CD4-positive, alpha-beta T cell treated with Interleukin-21 for 1 hour (primary cell): ENCODE measurements around the gene MMD.
"Not testable (repeated sequence)": the region's sequence is repeated elsewhere in the genome, so short reads cannot be mapped to it uniquely, and the experiment has no call there.

Experiments used
- DNase-seq: peaks from one replicate; pipeline ENCODE4 v3.0.0-alpha.2; 2020

The MMD gene

GRCh38 chr17:55421179-55421934 lies at the start of gene MMD:
Gene MMD (minus strand): TSS chr17:55421835. CDS start chr17:55421695, 140 bp downstream.
- no peak for DNase-seq

GRCh38 chr17:55466671-55467070 lies 45.0 kb upstream of the MMD start:
- DNase-seq, result no peak

- not testable (repeated sequence) for DNase-seq
These were observed 44.1 kb upstream of the MMD start for GRCh38 chr17:55465771-55466170.

- DNase-seq, result no peak
These were observed 42.0 kb upstream of the MMD start for GRCh38 chr17:55463600-55463999.

GRCh38 chr17:55462711-55463110 lies 41.1 kb upstream of the MMD start:
- DNase-seq, result no peak

- DNase-seq, result no peak
These were observed 40.6 kb upstream of the MMD start for GRCh38 chr17:55462234-55462633.

- DNase-seq, result no peak
These were observed 37.3 kb upstream of the MMD start for GRCh38 chr17:55458978-55459377.

- DNase-seq, result no peak
These were observed 36.8 kb upstream of the MMD start for GRCh38 chr17:55458287-55458900.

- DNase-seq, result no peak
These were observed 34.9 kb upstream of the MMD start for GRCh38 chr17:55456307-55457240.

GRCh38 chr17:55454906-55455474 lies 33.4 kb upstream of the MMD start:
- DNase-seq, result no peak

- no peak for DNase-seq
These were observed 32.4 kb upstream of the MMD start for GRCh38 chr17:55453839-55454557.

- no peak for DNase-seq
These were observed 30.6 kb upstream of the MMD start for GRCh38 chr17:55452139-55452790.

- DNase-seq, result no peak
These were observed 30.1 kb upstream of the MMD start for GRCh38 chr17:55451758-55452138.

- no peak for DNase-seq
These were observed 29.6 kb upstream of the MMD start for GRCh38 chr17:55451203-55451641.

- no peak for DNase-seq
These were observed 28.7 kb upstream of the MMD start for GRCh38 chr17:55450232-55450825.

- DNase-seq, result no peak
These were observed 27.0 kb upstream of the MMD start for GRCh38 chr17:55448681-55449080.

GRCh38 chr17:55446581-55447205 lies 25.1 kb upstream of the MMD start:
- DNase-seq, result no peak

- DNase-seq, result not testable (repeated sequence)
These were observed 24.4 kb upstream of the MMD start for GRCh38 chr17:55446004-55446403.

- DNase-seq, result no peak
These were observed 23.1 kb upstream of the MMD start for GRCh38 chr17:55444471-55445441.

GRCh38 chr17:55443904-55444303 lies 22.3 kb upstream of the MMD start:
- DNase-seq, result no peak
